DOHH2 (cell line): ENCODE results near the gene USP32.

Source experiments
- H3F3A ChIP-seq: fragments of 200-600 bp; sonication (generic), shearing (Covaris generic); 2 replicates; pipeline ENCODE4 v1.6.0; 2016; ENCODE audit warnings: antibody characterized with exemption, mild to moderate bottlenecking; ENCODE audit not compliant: control insufficient read depth, insufficient read depth
- H3K27ac ChIP-seq: fragments of 200-600 bp; sonication (generic); 2 replicates; pipeline ENCODE4 v1.5.1; 2014; ENCODE audit warnings: low read depth, mild to moderate bottlenecking, low read length, moderate library complexity
- H3K27me3 ChIP-seq: fragments of 200-600 bp; sonication (generic); 2 replicates; pipeline ENCODE4 v1.6.1; 2014; ENCODE audit warnings: mild to moderate bottlenecking, low read length, mixed read lengths; ENCODE audit not compliant: control insufficient read depth
- H3K36me3 ChIP-seq: fragments of 200-600 bp; sonication (generic); 2 replicates; pipeline ENCODE4 v1.6.1; 2014; ENCODE audit warnings: mild to moderate bottlenecking, low read length, moderate library complexity, mixed read lengths; ENCODE audit not compliant: control insufficient read depth
- H3K4me1 ChIP-seq: fragments of 200-600 bp; sonication (generic); 2 replicates; pipeline ENCODE4 v1.6.1; 2014; ENCODE audit warnings: mild to moderate bottlenecking, low read length, mixed read lengths; ENCODE audit not compliant: control insufficient read depth
- H3K4me2 ChIP-seq: fragments of 200-600 bp; sonication (generic); 2 replicates; pipeline ENCODE4 v1.6.0; 2014; ENCODE audit warnings: mild to moderate bottlenecking, low read length, moderate library complexity
- H3K4me3 ChIP-seq: fragments of 200-600 bp; sonication (generic); 2 replicates; pipeline ENCODE4 v1.5.1; 2014; ENCODE audit warnings: mild to moderate bottlenecking, low read length, mixed read lengths
- H3K79me2 ChIP-seq: fragments of 200-600 bp; sonication (generic); 2 replicates; pipeline ENCODE4 v1.6.1; 2014; ENCODE audit warnings: mild to moderate bottlenecking, low read length, mixed read lengths; ENCODE audit not compliant: control insufficient read depth
- H3K9me2 ChIP-seq: fragments of 200-600 bp; sonication (generic); replicated peaks from 2 replicates; pipeline ENCODE4 v1.6.1; 2014; ENCODE audit warnings: mild to moderate bottlenecking, low read length, mixed read lengths; ENCODE audit not compliant: control insufficient read depth
- H3K9me3 ChIP-seq: fragments of 200-600 bp; sonication (generic); 2 replicates; pipeline ENCODE4 v1.6.1; 2014; ENCODE audit warnings: antibody characterized with exemption, low read length, mixed read lengths; ENCODE audit not compliant: control insufficient read depth, insufficient read depth
- H4K20me1 ChIP-seq: fragments of 200-600 bp; sonication (generic); 2 replicates; pipeline ENCODE4 v1.6.0; 2014; ENCODE audit warnings: low read depth, mild to moderate bottlenecking, antibody characterized with exemption, low read length, moderate library complexity; ENCODE audit not compliant: control insufficient read depth, insufficient read depth
- CTCF ChIP-seq: fragments of 200-600 bp; sonication (generic); IDR thresholded peaks from one replicate; pipeline ENCODE4 v1.5.1; 2014; ENCODE audit warnings: antibody characterized with exemption, mild to moderate bottlenecking, low read depth, low read length; ENCODE audit not compliant: poor library complexity, severe bottlenecking
- EZH2phosphoT487 ChIP-seq: fragments of 200-600 bp; sonication (generic); IDR thresholded peaks from 2 replicates; pipeline ENCODE4 v1.6.1; 2017; ENCODE audit warnings: borderline replicate concordance, mild to moderate bottlenecking, antibody characterized with exemption, low read length, moderate library complexity, mixed read lengths

Gene USP32

GRCh38 chr17:60141111-60142018 is 250.6 kb downstream of the USP32 start:
- H3F3A ChIP-seq = no peaks in the 10 kb centered on the region
- no peak overlapping the region for H3K27ac ChIP-seq
- no peaks in the 10 kb centered on the region for H3K36me3 ChIP-seq
- no peak overlapping the region for H3K4me3 ChIP-seq
- H3K9me3 ChIP-seq = no peaks in the 10 kb centered on the region
- H3K27me3 ChIP-seq = peaks cover 30% of the 10 kb centered on the region
- no peaks in the 10 kb centered on the region for H3K9me2 ChIP-seq
- no peak overlapping the region for H3K4me2 ChIP-seq
- TF ChIP-seq EZH2phosphoT487 (no peak), CTCF (no peak)
- H3K4me1 ChIP-seq = peaks cover 13% of the 10 kb centered on the region
- no peaks in the 10 kb centered on the region for H4K20me1 ChIP-seq
- H3K79me2 ChIP-seq = no peaks in the 10 kb centered on the region

- H3K79me2 ChIP-seq = no peaks in the 10 kb centered on the region
- peaks cover 25% of the 10 kb centered on the region for H3K4me1 ChIP-seq
- H3K27me3 ChIP-seq = peaks cover 42% of the 10 kb centered on the region
- H3K4me2 ChIP-seq = no peak overlapping the region
- H3K9me2 ChIP-seq = no peaks in the 10 kb centered on the region
- H3F3A ChIP-seq = no peaks in the 10 kb centered on the region
- TF ChIP-seq CTCF (no peak), EZH2phosphoT487 (no peak)
- H3K4me3 ChIP-seq = no peak overlapping the region
- H4K20me1 ChIP-seq = no peaks in the 10 kb centered on the region
- no peak overlapping the region for H3K27ac ChIP-seq
- no peaks in the 10 kb centered on the region for H3K9me3 ChIP-seq
- H3K36me3 ChIP-seq = no peaks in the 10 kb centered on the region
Measured at GRCh38 chr17:60139438-60140285, 252.3 kb downstream of the USP32 start.

- no peak overlapping the region for H3K27ac ChIP-seq
- H3K4me1 ChIP-seq = peaks cover 25% of the 10 kb centered on the region
- no peak overlapping the region for H3K4me3 ChIP-seq
- no peak overlapping the region for H3K4me2 ChIP-seq
- no peaks in the 10 kb centered on the region for H3K9me3 ChIP-seq
- no peaks in the 10 kb centered on the region for H3K36me3 ChIP-seq
- H3K9me2 ChIP-seq = no peaks in the 10 kb centered on the region
- peaks cover 45% of the 10 kb centered on the region for H3K27me3 ChIP-seq
- no peaks in the 10 kb centered on the region for H3K79me2 ChIP-seq
- TF ChIP-seq CTCF (no peak), EZH2phosphoT487 (no peak)
- no peaks in the 10 kb centered on the region for H4K20me1 ChIP-seq
- H3F3A ChIP-seq = no peaks in the 10 kb centered on the region
Measured at GRCh38 chr17:60138769-60139437, 253.0 kb downstream of the USP32 start.
